K562 (cell line): ENCODE data around the gene ARL10. TPM values are rescaled to one million over a fixed set of nuclear protein-coding genes. Genes with fewer than 3 reads are reported as not detected.

ENCODE experiments used
- ATF6 ChIP-seq: sonication (generic); formaldehyde crosslinking; IDR thresholded peaks from 2 replicates; pipeline ENCODE4 v1.4.0; 2020; ENCODE audit warnings: mild to moderate bottlenecking, missing genetic modification reagents
- ZNF318 ChIP-seq, 2 experiments: fragments of 450-650 bp; IDR thresholded peaks; 2 replicates each; pipeline ENCODE4 v1.6.1; 2016; ENCODE audit warnings: mild to moderate bottlenecking in 2 of 2, borderline replicate concordance in 1 of 2, low read depth in 1 of 2, moderate library complexity in 1 of 2
- polyA plus RNA-seq, 8 experiments: library from polyadenylated mRNA; depleted of rRNA in 4 of 8; stranded (reverse) in 5 of 8; unstranded in 3 of 8; fragments of >200 nt; fragmentation: Nextera tagmentation in 2 of 8; fragmentation: Illumina TruSeq in 1 of 8; extraction: Ambion mirVana in 2 of 8; extraction: Trizol in 1 of 8; gene quantifications; 2 replicates each; pipeline versions ENCODE4 v1.2.1 to v1.2.3, GENCODE V29; 2011 to 2014; ENCODE audit warnings: inconsistent platforms in 1 of 8, missing spikeins in 1 of 8
- total RNA-seq, 7 experiments: library from RNA; depleted of rRNA in 6 of 7; stranded (reverse); fragments of >200 nt in 6 of 7; fragmentation: Illumina TruSeq in 2 of 7; extraction: Trizol in 2 of 7; gene quantifications; 2 replicates each; pipeline versions ENCODE4 v1.2.1 to v1.2.3, GENCODE V29; 2011 to 2021; ENCODE audit warnings: low replicate concordance in 1 of 7
- TF ChIP-seq, protein P1 (sequence below): fragments of 250-450 bp; sonication (Bioruptor Pico); IDR thresholded peaks from 2 replicates; pipeline ENCODE4 v1.4.0; 2020; ENCODE audit warnings: mild to moderate bottlenecking, moderate library complexity

ARL10 gene
- total and polyA plus RNA-seq, 9 of the 15 experiments (the other 6 are each of a cell fraction or from before 2014, with no cell fraction given): under 0.01 to 0.40 (median 0.34) TPM; not detected in 3

GRCh38 chr5:176400382-176401156 lies 35.3 kb downstream of the ARL10 start (continued):
- no peak for TF ChIP-seq ATF6 (CRISPR knock-in tag)
- no peak for TF ChIP-seq ZNF318 (IDR thresholded peaks at IDR 0.05; ENCODE audit: borderline replicate concordance in 1 of 2, low read depth in 1 of 2)
- TF ChIP-seq, protein P1, sequence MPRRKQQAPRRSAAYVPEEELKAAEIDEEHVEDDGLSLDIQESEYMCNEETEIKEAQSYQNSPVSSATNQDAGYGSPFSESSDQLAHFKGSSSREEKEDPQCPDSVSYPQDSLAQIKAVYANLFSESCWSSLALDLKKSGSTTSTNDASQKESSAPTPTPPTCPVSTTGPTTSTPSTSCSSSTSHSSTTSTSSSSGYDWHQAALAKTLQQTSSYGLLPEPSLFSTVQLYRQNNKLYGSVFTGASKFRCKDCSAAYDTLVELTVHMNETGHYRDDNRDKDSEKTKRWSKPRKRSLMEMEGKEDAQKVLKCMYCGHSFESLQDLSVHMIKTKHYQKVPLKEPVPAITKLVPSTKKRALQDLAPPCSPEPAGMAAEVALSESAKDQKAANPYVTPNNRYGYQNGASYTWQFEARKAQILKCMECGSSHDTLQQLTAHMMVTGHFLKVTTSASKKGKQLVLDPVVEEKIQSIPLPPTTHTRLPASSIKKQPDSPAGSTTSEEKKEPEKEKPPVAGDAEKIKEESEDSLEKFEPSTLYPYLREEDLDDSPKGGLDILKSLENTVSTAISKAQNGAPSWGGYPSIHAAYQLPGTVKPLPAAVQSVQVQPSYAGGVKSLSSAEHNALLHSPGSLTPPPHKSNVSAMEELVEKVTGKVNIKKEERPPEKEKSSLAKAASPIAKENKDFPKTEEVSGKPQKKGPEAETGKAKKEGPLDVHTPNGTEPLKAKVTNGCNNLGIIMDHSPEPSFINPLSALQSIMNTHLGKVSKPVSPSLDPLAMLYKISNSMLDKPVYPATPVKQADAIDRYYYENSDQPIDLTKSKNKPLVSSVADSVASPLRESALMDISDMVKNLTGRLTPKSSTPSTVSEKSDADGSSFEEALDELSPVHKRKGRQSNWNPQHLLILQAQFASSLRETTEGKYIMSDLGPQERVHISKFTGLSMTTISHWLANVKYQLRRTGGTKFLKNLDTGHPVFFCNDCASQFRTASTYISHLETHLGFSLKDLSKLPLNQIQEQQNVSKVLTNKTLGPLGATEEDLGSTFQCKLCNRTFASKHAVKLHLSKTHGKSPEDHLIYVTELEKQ: no peak
